ENCODE measurements around the gene OPRL1. TPM values are rescaled to one million over a fixed set of nuclear protein-coding genes. Genes with fewer than 3 reads are reported as not detected.
A peak's percentile ranks its signal among the peaks of the same experiment; 100 is the strongest.

The OPRL1 gene
- polyA plus RNA-seq (2013, experiment 1 of 2; ENCODE audit: insufficient read length), result 1.4 TPM
- 1.5 TPM for polyA plus RNA-seq (2013, experiment 2 of 2; ENCODE audit: insufficient read length)

DNA sequence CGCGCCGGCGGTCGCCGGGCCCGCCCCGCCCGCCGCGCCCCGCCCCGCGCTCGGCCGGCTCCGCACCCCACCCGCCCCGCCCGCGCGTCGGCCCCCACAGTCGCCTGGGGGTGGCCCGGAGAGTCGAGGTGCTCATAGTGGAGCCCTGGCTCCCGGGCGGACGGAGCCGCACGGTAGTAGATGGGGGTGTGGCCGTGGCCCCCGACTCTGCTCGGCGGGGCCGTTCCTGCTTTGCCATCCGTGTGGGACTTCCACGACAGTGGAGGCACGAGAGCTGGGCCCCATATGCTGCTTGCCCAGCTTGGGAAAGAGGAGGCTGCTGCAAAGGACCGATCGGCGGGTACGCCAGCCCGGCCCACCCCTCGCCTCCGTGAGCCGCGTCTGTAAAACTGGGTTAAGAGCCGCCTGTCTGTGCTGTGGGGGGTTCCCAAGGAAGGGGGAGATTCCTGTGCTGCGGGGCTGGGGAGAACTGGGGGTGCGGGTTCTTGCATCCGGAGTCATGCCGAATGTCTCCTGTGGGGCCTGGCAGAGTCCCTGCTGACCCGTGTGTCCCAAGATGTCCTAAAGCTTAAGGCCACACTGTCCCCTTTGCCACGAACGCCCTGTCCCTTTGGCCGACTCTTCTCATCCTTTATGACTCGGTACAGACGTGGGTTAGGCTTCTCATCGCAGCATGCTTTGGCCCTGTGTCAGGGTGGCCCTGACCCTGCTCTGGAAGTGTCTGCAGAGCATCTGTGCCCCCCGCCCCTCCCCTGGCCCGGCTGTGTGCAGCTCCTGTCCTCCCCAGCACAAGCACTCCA, at the start of gene OPRL1:
Gene OPRL1 (plus strand): TSS at position 70 of the 800 bp plus-strand sequence. CDS start 12,639 bp downstream, outside the sequence.
- peak; percentile 9 for DNase-seq

DNA sequence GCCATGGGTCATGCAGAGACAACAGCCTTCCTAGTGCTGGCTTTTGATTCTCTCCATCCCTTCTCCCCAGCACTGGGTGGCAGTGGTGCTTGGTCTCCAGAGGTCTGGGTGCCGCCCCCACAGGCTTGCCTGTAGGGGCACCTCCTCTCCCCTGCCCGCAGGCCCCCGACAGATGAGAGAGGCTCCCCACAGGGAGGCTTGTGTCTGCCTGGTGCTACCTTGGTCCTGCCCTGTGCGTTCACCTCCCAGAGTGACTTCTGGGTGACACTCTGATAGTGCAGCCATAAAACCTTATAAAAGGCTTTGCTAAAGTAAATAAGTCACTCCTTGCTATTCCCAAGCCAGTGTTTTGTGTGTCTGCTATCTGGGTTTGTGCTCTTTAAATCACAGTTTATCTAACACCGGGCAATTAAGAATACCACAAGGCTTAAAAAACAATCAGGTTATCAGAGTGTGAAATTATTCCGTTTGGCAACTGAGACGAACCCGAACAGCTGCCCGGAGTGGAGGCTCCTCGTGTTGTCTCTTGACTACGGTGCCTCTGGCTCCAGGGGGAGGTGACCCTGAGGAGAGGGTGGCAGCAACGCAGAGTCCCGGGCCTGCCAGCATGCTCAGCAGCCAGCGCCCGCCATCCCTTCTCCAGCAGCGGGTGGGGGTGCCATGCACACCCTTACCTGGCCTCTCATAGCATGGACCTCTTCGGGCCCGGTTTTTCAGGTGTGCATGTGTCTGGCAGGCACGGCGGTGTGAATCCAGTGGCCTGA, 49.3 kb upstream of the OPRL1 start:
- DNase-seq, result no peak

DNA sequence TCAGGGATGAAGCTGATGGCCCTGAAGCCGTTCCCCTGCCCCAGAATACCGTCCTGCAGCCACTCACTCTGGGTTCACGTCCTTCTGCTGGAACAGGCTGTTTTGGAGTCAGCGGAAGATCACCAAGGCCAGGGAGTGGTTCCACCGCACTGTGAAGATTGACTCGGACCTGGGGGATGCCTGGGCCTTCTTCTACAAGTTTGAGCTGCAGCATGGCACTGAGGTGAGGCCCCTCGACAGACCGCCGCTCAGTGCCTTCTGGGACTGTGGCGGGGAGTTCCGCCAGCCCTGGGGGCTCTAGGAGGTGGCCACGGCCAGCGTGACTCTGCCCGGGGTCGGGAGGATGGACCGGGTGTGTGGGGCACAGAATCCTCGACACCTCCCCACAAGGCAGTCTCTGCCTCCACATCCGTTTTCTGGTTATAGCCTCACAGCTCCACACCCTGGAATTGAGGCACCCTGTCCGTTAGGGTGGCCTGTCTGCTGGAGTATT, 48.0 kb upstream of the OPRL1 start:
- DNase-seq, result no peak

DNA sequence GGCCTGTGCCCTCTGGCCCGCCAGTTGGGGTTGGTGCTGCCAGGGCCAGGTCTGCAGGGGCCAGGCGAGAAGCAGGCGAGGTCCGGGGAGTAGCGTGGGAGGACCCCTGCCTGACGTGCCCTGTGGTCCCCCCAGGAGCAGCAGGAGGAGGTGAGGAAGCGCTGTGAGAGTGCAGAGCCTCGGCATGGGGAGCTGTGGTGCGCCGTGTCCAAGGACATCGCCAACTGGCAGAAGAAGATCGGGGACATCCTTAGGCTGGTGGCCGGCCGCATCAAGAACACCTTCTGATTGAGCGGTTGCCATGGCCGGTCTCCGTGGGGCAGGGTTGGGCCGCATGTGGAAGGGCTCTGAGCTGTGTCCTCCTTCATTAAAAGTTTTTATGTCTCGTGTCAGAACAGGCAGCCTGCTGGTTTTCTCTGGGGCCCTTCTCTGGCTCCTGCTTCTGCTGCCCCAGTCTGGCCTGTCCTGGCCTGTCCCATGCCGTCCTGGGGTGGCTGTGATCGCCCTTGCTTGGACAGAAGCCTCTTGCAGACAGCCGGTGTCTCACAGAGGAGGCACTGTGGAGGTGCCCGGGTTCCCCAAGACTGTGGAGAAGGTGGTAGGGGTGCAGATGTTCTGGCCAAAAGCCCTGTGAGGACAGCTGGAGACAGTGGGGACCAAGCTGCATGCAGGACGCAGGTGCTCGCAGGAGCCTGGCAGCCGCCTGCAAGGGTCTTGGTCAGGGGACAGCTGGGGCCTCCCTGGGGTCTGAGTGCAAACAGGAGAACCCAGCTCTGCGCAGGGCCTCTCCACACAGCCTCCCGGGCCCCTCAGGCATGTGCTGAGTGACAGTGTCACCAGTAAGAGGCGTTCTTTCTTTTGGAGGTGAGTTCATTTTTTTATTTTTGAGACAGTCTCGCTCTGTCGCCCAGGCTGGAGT, 46.9 kb upstream of the OPRL1 start:
- DNase-seq, result no peak

DNA sequence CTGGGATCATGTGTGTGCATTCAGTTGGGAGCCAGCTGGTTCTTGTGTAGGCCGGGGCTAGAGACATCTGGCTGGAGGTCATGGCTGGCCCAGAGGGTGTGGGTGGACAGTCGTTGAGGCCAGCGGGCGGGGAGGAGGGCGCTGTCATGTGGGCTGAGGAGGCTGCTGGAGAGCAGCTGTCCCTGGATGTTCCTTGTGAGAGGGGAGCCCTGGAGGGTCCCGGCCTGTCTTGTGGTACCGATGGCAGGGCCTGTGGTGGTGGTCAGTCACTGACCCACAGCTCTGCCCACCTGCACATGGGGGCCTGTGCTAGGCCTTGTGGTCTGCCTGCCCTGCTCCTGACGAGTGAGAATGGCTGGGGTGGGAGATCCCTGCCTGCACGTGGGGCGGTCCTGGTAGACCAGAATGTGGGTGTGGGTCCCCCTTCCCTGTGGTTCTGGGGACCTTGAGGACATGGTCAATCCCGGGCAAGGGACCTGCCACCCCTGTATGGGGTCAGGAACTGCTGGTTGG, 45.8 kb upstream of the OPRL1 start:
- no peak for DNase-seq

DNA sequence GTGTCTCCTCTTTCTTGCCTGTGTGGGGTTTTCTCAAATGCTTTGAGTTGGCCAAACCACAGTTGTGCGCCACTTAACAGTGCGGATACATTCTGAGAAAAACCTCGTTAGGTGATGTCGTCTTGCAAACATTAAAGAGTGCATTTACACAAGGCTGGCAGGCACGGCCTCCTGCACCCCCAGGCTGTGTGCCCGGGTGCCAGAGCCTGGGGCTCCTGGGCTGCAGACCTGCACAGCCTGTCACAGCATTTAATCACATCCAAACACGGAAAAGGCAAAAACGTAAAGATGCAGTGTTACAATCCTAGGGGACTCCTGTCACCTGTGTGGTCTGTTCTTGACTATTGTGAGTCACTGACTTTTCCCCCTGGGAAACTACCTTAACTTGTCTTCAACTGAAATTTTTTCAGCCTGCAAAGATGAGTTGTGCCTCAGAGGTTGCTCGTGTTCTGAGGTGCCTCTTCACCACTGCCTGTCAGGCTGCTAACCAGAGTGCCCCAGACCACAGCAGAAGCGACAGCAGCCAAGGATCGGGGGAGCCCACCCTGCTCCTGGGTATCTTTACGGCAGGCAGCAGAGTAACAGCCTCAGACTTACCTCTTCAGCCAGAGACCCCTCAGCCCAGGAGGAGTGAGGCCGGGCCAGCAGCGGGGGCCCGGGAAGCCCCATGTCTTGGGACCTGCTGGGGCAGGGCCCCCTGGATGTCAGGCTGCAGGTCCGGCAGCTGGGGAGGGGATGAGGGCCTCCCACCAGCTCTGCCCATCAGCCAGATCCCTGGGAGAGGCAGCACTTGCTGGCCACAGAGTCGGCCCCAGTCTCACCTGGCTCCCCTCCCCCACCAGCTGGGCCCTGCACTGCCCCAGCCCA, 44.6 kb upstream of the OPRL1 start:
- DNase-seq, result no peak

DNA sequence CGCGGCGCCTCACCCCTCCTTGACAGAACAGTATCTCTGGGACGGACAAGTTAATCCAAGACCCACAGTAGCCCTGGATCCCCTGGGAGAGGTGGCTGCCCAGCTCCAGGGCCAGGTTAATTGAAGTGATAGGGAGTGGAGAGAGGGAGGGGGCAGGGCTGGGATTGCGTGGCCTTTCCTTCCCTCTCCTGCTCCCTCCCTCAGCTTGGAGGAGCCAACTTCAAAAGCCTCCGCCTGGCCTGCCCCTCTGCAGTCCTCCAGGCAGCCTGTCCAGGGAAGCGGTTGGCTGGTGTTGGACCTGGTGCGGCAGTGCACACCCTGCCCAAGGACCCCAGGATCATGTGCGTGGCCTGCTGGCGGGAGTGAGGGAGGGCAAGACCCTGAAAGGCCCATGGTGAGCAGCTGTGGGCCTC, 43.9 kb upstream of the OPRL1 start, which contains the start of gene C20orf204:
Gene C20orf204 (plus strand): TSS at position 250 of the 413 bp plus-strand sequence. CDS start 142 bp downstream, at position 392.
- no peak for DNase-seq

DNA sequence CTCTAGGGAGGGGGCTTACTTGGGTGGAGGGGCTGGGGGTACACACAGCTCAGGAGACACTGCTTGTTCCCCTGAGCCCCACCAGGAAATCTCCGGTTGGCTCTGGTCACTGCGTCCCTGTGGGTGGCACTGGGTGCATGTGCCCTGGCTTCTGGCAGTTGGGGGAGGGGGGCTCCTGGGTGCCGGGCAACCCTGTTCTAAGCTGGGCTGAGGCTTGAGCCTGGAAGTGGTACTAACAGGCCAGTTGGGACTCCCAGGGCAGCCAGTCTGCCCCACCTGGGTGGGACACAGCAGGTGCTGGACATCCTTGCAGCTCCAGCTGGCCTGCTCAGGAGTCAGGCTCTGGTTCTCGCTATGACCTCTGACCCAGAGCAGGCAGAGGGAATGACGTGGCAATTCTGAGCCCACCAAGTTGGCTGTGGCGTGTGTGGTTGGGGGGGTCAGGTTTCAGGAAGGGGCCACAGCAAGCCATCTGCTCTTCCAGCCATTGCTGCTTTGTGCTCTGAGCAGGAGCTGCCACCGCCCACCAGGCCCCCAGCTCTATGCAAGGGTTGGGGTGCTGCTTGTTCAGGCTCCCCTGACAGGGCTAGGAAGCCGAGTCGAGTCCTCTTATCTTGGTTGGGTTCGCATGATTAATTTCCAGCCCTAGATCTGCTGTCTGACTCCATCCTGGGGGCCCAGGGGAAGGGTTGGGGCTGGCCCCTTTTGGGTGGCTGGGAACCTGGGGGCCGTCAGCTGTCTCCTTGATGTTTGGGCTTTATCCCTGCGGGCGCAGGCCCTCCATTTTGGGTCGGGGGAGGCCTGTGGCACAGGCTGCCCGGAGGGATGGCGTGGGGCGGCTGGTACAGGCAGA, 43.3 kb upstream of the OPRL1 start:
- no peak for DNase-seq

DNA sequence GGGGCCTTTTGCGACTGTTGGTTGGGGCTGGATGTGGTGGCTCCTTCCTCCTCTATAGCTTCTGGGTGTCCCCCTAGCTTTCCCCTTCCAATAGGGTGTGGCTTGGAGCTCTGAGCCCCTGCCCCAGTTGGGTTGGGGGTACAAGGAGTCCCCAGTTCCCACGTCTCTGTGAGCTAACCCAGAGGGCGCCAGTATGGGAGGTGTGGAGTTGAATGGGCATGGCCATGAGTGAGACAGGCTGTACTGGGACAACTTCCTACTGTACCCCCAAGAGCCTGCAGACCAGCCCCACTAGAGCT, 42.7 kb upstream of the OPRL1 start:
- no peak for DNase-seq

DNA sequence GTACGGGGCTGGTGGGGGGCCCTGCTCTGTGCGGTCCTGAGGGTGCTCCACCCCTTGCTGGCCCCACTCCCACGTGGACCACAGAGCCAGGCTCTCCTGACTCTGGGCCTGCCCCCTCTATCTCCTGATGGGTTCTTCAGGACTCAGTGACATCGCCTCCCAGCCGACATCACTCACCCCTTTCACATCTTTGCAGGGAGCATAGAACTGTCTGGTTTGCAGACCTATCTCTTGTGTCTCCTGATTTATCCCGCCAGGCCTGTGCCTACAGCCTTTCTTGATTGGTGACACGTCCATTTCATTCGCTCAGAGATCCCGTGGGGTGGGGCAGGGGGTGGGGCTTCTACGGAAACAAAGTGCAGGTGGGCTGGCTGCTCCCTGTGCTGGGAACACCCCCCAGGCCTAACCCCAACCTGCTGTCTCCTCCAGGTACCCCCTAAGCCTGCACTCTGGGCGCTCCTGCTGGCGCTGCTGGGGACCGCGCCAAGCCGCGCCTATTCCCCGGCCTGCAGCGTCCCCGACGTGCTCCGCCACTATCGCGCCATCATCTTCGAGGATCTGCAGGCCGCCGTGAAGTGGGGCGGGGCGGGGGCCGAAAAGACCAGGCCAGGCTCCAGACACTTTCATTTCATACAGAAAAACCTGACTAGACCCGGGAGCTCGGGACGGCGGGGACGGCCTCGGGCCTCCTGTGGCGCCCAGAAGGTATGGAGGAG, 42.2 kb upstream of the OPRL1 start:
- DNase-seq, result no peak

DNA sequence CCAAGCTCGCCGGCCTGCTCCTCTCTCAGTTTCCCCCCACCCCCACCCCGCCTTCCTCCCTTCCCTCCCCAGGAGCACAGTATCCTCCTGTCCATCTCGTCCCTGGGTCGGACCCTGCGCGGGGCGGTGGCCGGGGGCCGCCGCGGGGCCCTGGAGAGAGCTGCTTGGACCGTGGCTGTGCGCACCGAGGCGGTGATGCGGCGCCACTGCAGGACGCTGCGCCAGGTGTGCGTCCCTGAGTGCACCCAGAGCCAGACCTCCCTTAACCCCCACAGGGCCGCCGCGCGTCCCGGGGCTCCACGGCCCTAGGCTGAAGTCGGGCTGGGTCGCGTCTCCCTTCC, 41.7 kb upstream of the OPRL1 start:
- no peak for DNase-seq

DNA sequence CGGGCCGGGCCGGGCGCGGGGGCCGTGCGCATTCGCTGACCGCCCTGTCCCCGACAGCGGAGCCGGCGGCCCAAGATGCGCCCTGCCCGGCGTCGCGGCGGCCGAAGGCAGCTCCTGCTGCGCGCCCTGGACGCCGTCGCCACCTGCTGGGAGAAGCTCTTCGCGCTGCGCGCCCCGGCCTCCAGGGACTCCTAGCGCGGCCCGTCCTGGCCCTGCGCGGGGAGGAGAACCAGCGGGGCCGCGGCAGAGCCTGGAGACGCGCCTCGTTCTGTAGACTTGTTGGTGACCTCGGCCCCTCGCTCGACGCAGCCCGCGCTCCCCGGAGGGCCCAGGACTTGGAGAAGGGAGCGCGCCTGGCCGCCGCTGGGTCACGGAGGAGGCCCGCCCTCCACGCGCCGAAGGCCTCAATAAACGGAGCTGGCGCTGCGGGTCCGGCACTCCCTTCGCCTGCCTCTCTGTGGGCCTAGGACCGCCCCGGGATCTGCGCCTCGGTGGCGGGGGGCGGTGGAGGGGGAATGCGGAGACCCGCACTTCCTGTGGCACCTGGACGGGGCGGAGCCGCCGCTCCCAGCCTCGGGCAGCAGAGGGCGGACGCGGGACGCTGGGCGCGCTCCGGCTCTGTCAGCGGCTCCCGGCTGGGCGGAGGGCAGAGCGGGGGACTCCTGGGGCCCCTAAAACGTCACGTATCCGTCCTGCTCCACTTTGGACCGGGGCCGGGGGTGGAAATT, 41.2 kb upstream of the OPRL1 start:
- peak; percentile 40 for DNase-seq

DNA sequence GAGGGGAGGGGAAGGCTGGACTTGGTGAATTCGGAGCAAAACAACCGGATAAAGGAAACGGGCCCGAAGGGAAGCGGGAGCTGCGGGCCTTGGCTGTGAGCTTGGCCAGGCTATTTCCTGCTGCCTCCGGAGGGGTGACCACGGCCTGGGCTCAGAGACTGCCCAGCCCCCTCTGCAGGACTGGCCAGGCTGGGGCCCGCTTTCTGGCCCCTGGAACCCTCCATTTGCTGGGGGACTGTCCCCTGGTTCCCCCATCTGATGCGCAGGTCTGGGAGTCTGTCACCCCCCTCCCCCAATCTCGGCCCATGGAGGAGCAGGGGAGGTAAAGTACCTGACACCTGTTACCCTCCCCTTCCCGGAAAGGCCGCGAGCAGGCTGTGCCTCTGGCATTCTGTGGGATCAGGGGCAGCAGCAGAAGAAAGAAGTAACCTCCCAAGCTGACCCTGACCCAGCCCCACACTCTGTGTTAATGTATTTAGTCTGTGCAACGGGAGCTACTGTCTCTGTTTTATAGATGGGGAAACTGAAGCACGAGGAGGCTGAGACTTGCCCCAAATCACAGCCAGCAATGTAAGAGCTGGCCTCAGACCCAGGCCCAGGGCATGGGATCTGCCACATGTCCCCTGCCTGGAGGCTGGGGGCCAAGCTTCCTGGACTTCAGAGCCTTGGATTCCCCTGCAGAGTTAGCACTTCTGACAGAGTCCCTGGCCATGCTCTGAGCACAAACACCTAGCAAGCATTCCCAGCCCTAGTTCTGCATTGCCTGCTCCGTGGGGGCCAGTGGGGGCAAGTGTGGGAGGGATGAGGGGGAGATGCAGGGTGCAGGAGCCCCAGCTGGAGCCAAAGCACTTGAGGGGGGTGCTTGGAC, 40.4 kb upstream of the OPRL1 start:
- DNase-seq, result no peak

DNA sequence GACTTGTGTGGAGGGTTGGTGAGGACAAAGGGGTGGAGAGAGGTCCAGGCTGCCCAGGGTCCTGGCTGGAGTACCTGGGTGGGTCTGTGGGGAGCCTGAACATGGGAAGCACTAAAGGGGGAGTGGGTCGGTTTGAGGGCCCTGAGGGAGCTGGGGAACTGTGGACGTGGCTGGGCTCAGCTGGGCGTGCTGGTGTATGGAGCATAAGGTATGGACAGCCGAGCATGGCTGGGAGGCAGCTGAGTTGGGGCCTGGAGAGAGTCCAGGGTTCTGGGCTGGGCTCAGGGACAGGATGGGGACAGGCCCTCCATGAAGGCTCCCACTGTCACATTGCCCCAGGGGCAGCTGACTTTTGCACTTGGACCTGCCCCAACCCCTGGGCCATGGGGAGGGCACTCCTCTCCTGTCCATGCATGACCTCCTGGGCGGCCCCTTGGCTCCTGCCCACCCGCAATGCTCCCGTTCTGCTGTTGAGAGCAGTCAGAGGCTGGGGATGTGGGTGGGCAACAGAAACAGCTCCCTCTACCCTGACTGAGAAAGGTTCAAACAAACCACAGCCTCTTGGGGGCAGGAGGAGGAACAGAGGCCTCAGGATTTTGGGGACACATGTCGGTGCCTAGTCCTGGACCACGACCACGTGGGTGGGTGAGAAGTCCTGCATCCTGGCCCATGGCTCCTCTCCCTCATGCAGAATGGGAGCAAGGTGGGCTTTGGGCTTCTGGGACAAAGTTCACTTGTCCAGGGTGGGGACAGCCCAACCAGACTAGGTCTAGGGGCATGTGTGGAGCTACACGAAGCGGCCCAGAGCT, 39.4 kb upstream of the OPRL1 start:
- DNase-seq, result no peak

DNA sequence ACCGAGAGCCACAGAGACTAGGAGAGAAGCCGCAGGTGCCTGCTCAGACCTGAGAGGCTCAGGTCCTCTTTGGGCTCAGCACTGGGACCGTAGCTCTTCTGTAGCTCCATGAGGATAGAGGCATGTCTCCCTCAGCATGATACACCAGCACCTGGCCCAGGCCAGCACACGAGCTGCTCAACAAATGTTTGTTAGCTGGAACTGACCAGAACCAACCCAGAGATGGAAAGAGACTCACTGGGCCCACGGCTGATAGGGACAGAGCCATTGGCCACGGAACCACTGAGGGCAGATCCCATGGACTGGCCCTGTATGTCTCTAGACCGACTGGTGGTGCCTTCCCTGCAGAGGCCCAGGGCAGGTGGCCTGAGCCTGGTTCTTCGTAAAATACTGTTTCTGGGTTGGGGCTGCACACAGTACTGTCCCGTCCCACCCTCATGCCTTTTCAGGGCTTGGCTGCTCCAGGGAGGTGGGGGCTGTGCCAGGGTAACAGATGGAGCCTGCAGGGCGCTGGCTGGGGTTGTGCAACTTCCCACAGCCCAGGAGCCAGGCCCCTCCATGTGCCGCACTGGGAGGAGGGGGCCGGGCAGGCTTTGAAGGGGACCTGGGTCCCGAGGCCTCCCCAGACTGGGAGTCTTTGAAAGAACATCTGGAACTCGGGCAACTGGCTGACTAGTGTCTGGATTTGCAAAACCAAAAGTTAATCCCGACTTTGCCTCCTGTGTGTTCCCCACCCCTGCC, 38.7 kb upstream of the OPRL1 start:
- DNase-seq, result no peak

DNA sequence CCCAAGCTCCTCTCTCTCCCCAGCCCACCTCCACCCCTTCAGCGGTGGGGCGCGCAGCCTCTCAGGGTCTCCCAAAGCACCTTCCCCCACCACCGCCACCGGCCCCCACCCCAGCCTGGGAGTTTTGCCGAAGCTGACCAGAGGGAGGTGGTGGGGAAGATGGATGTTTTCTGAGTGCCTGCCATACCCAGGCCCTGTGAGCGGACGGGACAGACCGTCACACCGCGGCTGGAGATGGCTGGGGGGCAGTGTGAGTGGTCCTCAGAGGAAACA, 38.2 kb upstream of the OPRL1 start:
- no peak for DNase-seq
